Skin of body (tissue), 3 donors: ENCODE measurements around the gene WBP2NL. TPM values are rescaled to one million over a fixed set of nuclear protein-coding genes. Genes with fewer than 3 reads are reported as not detected.
"Not testable (repeated sequence)": the region's sequence is repeated elsewhere in the genome, so short reads cannot be mapped to it uniquely, and the experiment has no call there.

Source experiments
- DNase-seq: peaks from one replicate; lab custom pipeline; 2025; lab: John Stamatoyannopoulos, UW
- small RNA-seq: library from RNA; depleted of rRNA; stranded (forward); fragments of <200 nt; gene quantifications from one replicate; pipeline ENCODE3, GENCODE V24; 2014; ENCODE audit warnings: low replicate concordance
- total RNA-seq: library from RNA; depleted of rRNA; stranded (reverse); fragments of >200 nt; gene quantifications from one replicate; pipeline ENCODE4 v1.2.3, GENCODE V29; 2014

The WBP2NL gene
- total RNA-seq, 1 donor from 2014 or later, result 2.6 TPM

DNA sequence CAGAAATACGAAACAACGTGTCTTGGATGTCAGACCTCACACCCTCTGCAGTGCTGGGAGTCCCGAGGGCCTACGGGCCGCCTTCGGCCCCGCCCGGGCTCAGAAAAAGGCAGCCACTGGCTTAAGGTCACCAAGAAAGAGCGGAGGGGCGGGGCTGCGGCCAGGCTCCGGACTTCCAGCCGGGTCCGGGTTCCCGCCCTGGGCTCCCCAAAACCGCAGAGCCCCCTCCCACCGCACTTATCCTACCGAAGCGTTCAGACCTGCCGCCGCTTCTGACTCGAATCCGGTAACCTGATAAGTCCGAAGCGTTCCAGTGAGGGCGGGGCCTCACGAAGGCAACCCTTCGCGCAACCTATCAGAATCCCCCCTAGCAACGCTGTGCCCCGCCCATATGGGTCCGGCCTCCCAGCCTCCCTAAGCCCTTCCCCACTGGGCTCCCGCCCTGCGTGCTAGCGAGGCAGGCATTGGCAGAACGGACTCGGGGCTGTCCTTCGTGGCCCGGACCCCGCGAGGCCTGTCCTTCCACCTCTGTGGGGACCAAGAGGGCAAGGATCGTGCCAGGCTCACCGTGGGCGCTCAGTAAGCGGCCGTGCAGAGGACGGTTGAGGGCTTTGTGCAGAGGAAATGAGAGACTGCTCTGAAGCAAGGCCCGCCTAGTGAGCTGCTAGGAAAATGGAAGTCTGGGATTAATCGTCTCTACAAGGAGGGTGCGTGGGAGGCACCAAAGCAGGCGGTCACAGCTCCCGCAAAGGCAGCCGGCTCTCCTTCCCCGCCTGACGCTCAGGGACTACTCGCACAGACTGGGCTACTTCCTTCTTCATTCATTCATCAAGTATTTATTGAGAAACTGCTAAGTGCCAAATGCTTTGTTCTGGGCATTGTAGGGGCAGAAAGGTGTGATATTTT lies 72.2 kb downstream of the WBP2NL start, which contains the start of gene NAGA:
Gene NAGA, minus strand, starts transcription at position 296 of the 906 bp plus-strand sequence. CDS start 515 bp downstream, outside the sequence.
- DNase-seq, result peak; percentile 94

GRCh38 chr22:42071508-42071907 lies 72.9 kb downstream of the WBP2NL start:
- not testable (repeated sequence) for DNase-seq

GRCh38 chr22:42072606-42073330 lies 74.2 kb downstream of the WBP2NL start:
- no peak for DNase-seq

DNA sequence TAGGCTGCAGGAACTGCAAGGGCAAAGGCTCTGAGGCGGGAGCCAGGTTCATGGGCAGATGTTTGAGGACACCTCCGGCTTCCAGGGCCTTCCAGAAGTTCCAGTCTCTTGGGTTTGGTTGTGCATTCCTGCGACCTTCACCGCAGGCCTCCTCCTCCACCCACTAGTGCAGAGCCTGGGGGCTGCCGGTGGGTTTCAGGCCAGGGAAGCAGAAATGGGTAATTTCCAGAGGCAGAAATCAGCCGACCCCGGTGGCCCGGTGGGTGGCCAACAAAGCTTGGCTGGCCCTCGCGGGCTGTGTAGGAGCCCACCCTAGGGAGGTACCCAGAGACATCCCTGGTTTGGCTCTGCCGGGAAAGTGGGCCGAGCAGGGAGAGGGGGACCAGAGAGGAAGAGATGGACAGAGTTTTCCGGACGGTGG lies 75.0 kb downstream of the WBP2NL start:
- DNase-seq, result no peak

DNA sequence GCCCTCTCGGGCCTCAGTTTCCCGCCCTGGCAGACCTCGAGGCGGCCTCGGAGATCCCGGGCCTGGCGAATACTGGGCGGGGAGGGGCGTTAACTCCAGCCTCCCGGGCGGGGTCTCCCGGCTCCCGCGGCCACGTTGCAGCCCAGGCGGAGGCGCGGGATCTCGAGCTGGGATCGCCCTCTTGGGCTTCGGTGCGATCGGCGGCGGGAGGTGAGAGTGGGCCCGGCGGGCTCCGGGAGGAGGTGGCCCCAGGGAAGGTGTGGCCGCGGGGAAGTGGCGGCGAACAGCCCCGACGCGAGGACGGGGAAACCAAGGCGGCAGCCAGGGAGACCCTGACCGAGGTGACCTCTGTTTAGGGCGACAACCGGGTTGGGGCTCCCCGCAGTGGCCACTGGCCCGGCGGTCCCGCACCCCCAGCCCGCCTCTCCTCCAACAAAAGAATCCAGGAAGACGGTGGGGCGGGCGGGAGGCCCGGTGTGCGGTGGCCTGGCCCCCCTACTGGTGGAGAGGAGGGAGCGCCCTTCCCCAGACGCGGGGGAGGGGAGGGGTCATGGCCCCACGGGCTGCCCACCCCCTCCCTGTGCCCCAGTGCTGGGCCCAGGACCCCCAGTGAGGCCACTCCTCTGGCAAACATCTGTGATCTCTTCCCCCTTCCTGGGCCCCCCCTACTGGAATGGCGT lies 75.7 kb downstream of the WBP2NL start, which contains the start of gene PHETA2:
Gene PHETA2, plus strand, starts transcription at position 117 of the 680 bp plus-strand sequence. CDS start 3,046 bp downstream, outside the sequence.
- DNase-seq, result no peak

DNA sequence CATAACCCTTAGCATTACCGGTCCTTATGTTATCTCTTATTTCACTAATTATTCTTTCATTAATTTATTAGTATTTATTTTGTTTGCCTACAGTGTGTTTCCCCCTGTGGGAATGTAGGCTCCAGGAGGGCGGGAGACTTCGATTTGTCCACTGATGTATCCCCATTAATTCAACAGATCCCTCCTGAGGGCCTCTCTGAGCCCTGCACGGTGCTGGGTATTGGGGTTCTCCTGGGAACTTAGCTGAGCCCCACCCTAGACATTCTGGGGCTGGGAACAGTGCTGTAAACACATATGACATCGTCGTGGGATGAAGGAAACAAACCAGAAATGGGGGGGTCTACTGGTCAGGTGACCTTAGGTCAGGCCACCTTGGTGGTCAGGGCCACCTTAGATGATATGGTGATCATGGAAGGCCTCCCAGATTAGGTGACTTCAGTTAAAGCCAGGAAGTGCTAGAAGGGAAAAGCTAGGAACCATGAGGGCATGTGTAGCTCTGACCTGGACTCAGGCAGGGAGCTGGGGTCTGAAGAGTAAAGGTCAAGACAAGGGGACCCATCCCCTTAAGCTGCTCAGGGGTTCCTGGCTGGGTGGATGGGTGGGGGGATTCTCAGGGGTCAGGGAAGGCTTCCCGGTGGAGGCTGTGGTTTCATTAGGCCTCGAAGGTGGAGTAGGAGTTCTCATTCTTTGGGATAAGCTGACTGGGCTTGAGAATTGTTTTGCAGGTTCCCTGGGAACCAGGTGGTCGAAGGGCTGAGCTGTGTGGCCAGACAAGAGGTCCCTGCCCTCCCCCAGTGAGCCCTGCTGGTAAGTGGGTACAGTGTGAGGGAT lies 76.5 kb downstream of the WBP2NL start:
- DNase-seq, result no peak

GRCh38 chr22:42076764-42077485 lies 78.3 kb downstream of the WBP2NL start:
- DNase-seq, result no peak

DNA sequence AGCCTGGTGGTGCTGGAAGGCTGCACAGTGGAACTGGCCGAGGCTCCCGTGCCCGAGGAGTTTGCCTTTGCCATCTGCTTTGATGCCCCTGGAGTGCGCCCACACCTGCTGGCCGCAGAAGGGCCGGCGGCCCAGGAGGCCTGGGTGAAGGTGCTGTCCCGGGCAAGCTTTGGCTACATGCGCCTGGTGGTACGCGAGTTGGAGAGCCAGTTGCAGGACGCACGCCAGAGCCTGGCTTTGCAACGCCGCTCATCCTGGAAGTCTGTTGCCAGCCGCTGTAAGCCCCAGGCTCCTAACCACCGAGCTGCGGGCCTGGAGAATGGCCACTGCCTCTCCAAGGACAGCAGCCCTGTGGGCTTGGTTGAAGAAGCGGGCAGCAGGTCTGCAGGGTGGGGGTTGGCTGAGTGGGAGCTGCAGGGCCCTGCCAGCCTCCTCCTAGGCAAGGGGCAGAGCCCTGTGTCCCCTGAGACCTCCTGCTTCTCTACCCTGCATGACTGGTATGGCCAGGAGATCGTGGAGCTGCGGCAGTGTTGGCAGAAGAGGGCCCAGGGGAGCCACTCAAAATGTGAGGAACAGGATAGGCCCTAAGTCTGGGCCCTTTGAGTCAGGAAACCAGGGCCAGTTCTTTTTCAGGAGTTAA lies 79.0 kb downstream of the WBP2NL start:
- no peak for DNase-seq

Small RNA genes within 50 kb of the gene (small RNA-seq; reads per million reads assigned to genes)
- gene SNORD13P1, result not detected

Other genes with a start within 250 kb of the WBP2NL start
- 11.4 TPM for gene CCDC134, start 198.1 kb upstream of the WBP2NL start, total RNA-seq
- 49.7 TPM for gene SREBF2, start 165.7 kb upstream of the WBP2NL start, total RNA-seq
- not detected for gene SHISA8, start 83.7 kb upstream of the WBP2NL start, total RNA-seq
- gene TNFRSF13C, start 72.0 kb upstream of the WBP2NL start, total RNA-seq, result 0.59 TPM
- 8.4 TPM for gene CENPM, start 51.6 kb upstream of the WBP2NL start, total RNA-seq
- gene SEPTIN3, start 29.3 kb upstream of the WBP2NL start, total RNA-seq, result 1.9 TPM
- gene NAGA, start 72.0 kb downstream of the WBP2NL start, total RNA-seq, result 21.6 TPM
- gene PHETA2, start 75.5 kb downstream of the WBP2NL start, total RNA-seq, result 14.8 TPM
- 21.2 TPM for gene SMDT1, start 80.9 kb downstream of the WBP2NL start, total RNA-seq
- 51.5 TPM for gene NDUFA6, start 92.0 kb downstream of the WBP2NL start, total RNA-seq
- 1.4 TPM for gene CYP2D6, start 132.0 kb downstream of the WBP2NL start, total RNA-seq